HG03039 (cell line): ENCODE data around the gene JPH3.

Source experiments
- ATAC-seq: cut with Tn5 transposase; IDR thresholded peaks from one replicate; pipeline ENCODE4 v1.9.1; 2021; ENCODE audit warnings: mild to moderate bottlenecking, moderate library complexity; ENCODE audit not compliant: unreplicated experiment

JPH3 gene

DNA sequence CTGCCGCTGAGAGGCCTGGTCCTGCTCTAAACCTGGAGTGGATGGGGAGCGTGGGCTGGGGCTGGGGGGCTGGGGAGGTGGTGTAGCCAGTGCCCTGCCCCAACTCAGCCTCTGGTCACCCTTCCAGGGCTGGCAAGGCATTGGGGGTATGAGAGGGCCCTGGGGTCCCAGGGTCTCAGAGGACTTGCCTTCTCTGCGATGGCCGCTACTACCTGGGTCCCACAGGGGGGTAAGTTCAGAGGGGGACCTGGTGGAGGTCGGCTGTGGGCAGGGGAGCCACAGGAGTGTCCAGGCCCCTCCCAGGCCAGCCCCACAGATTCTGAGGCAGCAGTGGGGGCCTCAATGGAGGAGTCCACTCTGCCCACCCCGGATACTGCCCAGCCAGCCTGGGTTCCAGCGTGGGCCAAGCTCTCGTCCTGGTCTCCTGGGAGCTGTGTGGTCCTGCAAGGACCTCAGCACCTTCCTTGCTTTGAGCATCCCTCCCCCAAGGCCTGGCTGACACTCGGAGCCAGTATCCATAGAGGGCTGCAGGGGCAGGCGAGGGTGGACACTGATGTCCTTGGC lies 20.5 kb downstream of the JPH3 start:
- no peak for ATAC-seq

DNA sequence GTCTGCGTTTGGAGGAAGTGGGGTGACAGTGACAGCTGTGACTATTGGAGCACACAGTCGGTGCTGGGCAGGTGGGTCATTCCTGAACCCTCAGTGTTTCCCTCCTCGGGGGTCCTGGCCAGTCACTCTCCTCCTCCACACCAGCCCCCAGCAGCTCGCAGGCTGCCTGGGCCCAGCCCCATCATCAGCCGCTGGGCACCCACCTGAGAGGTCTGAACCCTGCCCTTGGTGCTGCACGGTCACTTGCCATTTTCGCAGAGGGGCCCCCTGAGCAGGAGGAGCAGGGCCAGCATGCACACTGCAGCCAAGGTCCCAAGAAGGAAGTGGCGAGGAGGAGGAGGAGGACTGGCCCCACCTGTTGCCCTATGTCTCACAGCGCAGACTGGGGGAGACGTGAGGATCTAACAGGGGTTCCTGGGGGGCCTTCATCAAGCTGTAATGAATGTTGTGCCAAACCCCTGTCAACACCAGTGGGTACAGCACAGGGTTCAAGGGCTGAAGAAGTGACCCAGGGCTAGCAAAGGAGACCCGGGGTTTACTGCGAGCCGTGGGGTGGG lies 23.0 kb downstream of the JPH3 start:
- no peak for ATAC-seq

DNA sequence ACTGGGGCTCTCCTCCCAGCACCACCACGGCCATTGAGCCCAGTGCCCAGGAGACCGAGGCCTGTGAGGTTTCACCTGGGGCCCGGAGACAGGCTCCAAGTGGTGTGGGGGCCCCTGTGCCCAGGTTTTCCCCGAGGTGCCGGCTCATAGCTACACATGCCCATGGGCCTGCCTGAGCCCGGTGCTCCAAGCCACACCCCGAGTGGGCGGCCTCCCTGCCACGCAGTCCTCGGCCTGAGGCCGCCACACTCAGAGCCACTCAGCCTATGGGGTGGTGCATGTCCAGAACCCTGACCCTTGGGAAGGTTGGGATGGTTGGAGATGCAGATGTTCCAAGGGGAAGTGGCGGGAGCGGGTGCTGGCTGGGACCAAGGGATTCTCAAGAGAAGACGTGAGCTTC lies 24.1 kb downstream of the JPH3 start:
- ATAC-seq = no peak

DNA sequence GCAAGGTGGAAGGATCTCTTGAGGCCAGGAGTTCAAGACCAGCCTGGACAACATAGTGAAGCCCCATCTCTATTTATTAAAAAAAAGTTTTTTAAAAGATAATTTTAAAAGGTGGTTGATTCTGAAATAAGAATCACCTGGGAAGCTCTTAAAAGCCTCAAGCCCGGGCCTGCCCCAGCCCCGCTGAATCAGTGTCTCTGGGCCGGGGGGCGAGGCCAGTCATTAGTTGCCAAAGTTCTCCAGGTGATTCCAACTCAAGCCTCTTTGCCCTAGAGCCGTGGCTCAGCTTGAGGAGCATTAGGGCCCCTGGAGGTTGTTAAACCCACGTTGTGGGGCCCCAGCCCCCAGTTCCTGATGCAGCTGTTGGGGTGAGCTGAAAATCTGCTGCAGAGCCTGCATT lies 24.6 kb downstream of the JPH3 start:
- no peak for ATAC-seq

DNA sequence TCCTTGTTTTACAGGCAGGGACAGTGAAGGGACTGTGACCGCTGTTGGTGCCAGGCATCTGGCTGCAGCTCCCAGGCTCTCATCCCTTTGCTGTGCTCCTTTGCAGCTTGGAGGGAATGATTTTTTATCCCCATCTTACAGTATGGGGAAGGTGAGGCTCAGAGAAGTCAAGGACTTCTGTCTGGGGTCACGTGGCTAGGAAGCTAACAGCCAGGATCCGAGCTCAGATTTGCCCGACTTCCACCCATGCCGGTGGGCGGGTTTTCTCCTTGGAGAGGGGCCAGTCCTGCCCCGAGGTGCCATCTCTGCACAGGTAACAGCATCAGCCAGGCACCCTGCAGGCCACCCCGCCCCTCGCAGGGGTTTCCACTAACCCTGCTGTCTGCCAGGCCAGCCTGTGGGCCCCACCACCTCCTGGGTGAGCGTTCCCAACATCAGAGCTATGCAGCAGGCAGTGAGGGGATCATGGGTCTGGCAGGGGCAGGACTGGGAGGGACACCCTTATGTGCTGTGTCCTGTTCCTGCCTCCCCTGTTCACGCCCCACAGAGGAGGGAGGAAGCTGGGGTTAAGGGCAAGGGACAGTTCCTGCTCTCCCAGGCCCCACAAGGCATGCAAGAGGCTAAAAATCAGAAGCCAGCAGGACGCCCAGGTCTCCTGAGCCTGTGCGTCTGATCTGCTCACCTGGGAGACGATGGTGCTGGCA lies 25.4 kb downstream of the JPH3 start:
- no peak for ATAC-seq

DNA sequence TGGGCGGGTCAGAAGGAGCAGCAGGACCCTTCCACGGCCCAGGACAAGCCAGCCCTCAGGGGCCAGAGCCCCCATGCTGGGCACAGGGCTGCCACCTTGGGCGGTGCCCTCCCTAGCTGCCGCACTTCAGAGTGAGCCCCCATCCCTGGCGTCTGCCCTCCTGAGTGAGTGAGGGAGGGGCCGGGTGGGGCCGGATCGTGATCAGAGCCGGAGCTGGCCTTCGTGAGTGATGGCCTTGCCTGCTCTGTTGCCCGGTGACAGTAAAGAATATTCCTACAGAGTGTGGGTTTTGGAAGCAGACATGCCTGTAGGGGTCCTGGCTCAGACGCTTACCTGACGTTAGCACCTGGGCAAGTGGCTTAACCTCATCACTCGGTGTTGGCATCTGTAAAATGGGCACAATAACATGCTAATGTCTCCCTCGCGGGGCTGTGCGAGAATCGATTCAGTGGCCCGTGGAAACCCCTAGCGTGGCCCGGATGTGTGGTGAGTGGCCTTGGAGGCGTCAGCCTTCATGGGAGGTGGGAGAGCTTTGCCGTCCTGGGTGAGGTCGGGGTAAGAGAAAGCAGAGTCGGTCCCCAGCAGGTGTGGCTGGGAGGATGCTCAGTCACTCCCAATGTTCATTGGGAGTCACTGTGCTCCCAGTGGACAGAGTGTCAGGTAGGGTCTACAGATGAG lies 26.1 kb downstream of the JPH3 start:
- ATAC-seq = no peak

DNA sequence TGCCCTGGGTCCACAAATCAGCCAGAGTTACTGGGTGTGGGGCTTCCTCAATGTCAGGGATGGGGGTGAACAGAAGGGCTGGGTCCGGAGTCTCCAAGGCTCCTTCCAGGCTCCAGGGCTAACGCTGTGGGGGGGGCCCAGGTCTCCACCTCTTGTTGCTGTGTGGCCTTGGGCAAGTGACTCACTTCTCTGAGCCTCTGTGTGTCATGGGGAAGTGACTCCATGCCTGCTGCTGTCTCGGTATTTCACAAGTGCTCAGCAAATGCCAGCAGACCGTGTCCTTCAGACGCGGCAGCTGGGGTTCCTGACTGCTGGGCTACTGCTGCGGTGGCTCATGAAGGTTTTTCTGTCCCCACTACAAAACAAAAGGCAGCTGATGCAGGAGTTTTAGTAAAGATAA lies 26.6 kb downstream of the JPH3 start:
- ATAC-seq = no peak

DNA sequence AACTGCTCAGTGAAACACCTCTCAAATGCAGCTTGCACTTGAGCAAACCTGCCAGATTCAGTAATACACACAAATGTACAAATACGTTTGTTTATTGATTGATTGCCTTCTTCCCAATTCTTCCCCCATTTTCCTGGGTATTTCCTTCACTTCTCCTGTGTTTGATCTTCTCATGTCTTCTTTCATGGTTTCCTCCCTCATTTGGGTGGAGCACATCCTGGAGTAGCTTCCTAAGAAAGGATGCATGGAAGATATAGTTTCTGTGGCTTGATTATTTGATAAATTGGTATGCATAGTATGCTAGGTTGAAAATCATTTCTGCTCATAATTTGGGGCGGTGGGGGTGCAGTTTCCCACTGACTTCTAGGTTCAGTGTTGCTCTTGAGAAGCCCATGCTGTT lies 28.8 kb downstream of the JPH3 start:
- no peak for ATAC-seq

DNA sequence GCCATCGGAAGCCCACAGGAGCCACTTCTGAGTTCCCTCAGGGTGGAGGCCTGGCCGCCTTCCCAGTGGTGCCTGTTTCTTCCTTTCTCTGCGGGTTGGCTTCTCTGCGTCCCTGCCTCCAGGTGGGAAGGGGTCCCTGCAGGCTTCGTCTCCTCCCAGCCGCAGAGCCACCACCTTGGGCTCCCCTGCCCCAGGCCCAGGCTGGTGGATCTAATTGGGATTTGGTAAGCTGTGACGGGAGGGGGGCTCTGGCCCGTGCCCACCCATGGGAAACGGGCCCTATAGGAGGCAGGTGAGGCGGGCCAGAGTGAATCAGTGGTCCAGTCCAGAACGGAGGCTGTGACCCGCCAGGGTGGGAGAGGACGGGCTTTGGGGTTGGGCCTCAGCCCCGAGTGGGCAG lies 32.1 kb downstream of the JPH3 start:
- no peak for ATAC-seq

DNA sequence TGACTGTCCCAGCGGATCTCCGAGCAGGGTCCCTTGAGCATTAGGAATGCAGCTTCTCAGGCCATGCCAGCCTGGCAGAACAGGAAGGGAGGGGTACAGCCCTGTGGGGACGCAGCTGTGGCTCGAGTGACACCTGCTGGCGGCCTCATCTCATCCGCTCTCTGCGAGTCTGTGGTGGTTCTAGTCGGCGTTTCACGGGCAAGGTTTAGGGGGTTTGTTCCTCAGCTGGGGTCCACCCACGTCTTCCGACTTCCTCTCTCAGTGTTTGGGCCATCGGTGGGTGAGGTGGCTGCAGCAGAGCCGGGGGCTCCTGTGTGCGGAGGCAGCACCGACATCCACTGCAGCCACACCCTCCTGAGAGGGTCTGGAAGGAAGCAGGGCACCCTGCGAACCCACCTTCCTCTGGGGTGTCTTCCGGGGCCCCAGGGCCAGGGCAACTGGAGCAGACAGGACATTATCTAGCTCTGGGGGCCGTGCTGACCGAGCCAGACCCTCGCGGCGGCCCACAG lies 33.3 kb downstream of the JPH3 start:
- no peak for ATAC-seq

DNA sequence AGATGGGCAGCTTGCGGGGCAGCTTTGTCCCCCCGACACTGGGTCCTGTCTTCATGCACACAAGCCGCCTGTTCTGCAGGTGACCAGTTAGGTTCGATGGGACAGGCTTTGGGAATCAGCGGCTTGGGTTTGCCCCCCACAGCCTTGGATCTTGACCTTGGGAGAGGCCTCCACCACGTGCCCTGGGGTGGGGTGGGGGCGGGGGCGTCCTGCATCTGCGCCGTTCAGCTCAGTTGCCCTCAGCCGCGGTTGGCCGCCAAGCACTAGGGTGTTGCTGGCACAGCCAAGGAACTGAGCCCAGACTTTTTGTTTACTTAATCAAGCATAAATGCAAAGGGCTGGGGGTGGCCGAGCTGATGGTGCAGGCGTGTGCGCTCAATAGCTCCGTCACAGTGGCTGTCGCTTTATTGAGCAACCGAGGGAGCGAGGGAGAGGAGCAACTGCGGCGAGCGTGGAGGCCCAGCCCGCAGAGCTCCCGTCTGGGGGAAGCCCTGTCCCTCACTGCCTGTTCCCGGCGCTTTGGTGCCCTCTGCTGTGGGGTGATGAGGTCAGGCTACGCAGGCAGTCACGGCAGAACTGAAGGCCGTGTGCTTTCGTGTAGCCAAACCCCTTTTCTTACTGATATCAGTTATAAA lies 33.9 kb downstream of the JPH3 start:
- ATAC-seq = no peak

DNA sequence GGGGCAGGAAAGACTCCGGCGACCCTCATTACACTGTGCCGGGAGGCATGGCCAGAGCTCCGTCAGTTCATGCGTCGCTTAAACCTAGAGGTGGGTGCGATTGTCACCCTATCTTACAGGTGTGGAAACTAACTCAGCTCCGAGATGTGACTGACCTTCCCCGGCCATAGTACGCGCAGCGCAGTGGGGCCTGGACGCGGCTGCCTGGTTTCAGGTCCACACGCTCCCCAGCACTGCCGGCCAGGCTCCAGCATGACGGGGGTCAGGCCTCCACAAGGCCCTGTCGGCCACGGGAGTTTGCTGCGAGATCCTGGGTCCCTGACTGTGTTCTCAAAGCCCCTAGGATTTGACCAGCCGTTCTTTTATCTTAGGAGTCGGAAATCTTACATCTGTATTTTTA lies 34.4 kb downstream of the JPH3 start:
- ATAC-seq = no peak

DNA sequence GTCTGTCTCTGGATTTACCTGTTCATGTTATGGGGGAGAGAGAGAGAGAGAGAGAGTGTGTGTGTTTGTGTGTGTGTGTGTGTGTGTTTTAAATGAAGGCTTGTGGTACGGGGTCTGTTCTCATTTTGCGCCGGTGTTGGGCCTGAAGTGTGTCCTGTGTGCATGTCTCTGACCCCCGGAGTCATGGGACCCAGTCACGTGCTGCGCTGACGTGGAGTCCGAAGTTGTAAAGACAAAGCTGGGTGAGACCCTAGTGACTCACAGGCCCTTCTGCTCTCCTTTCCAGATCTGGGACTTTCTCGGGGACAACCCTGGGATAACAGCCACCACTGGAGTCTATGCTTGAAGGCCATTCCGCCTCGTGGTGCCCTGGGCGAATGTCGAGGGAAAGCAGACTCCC lies 35.0 kb downstream of the JPH3 start:
- ATAC-seq = no peak

DNA sequence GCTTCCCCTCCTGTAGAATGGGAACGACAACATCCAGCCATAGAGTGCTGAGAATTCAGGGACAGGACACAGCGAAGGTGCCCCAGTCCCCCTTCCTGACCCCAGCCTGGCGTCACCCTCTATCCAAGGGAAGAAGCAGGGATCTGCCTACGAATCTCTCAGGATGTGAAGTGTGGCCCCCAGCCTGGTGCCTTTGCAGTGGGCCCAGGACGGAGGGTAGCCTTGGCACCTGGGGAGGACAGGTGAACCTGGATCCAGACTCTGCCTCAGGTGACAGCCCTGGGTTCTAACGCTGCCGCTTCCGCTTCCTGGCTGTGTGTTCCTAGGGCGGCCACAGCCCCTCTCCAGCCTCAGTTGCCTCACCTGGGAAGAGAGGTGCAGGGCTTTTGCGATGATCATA lies 36.4 kb downstream of the JPH3 start:
- no peak for ATAC-seq

DNA sequence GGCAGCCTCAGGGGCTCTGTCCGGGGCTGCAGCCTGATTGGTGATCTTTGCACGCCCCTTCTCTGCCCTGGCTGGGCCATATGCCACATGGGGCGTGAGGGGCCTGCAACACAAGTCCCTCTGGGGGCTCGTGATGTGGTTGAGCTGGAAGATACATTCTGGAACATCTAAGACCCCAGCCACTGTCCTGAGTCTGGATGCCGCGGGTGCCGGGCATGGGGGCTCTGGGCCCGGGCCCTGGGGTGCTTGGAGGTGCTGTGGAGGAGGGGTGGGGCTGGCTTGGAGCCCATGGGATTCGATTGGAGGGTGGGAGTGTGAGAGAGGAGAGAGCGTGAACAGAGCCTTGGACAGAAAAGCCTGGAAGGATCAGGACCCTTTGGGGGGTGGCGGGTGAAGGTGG lies 39.4 kb downstream of the JPH3 start:
- ATAC-seq = no peak

DNA sequence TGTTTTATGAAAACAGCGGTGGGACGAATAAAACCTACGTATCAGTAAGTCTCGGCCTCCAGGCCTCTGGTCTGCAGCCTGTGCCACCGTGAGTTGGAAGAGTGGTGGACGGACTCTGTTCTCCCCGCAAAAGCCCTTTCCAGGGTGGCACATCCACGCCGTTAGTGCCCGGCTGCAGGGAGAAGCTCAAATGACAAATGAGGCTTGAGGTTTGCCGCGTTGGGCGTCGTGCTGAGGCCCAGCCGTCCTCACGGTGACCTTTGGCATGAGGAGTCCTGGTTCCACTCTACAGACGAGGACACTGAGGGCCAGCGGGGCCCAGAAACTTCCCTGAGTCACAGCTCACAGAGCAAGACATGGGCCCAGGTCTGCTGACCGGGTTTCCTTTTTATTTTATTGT lies 40.2 kb downstream of the JPH3 start:
- no peak for ATAC-seq

DNA sequence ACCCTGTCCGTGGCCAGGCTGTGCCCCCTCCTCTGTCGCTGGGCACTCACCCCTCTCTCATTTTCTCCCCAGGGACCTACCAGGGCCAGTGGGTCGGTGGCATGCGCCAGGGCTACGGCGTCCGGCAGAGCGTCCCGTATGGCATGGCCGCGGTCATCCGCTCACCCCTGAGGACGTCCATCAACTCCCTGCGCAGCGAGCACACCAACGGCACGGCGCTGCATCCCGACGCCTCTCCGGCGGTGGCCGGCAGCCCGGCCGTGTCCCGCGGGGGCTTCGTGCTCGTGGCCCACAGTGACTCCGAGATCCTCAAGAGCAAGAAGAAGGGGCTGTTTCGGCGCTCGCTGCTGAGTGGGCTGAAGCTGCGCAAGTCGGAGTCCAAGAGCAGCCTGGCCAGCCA lies 41.9 kb downstream of the JPH3 start:
- ATAC-seq = no peak

DNA sequence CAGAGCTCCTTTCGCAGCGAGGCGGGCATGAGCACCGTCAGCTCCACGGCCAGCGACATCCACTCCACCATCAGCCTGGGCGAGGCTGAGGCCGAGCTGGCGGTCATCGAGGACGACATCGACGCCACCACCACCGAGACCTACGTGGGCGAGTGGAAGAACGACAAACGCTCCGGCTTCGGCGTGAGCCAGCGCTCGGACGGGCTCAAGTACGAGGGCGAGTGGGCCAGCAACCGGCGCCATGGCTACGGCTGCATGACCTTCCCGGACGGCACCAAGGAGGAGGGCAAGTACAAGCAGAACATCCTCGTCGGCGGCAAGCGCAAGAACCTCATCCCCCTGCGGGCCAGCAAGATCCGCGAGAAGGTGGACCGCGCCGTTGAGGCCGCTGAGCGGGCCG lies 42.3 kb downstream of the JPH3 start:
- ATAC-seq = no peak

DNA sequence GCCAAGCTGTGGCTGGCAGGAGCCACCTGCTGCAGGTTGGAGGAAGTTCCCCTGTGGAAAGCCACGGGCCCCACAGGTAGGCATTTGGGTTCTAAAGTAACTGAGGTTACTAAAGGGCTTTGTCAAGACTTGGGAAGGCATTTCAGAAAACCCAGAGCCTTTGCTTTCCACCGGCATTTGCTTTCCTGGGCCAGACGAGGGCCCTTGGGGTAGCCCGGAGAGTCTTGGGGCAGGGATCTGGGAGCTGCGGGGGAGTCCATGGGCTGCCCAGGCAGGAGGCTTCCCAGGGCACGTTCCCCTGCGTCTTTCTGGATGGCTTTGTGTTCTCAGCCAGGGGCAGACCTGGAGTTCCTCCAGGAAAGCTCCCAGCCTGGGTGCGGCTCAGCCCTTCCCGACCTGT lies 43.5 kb downstream of the JPH3 start:
- no peak for ATAC-seq

DNA sequence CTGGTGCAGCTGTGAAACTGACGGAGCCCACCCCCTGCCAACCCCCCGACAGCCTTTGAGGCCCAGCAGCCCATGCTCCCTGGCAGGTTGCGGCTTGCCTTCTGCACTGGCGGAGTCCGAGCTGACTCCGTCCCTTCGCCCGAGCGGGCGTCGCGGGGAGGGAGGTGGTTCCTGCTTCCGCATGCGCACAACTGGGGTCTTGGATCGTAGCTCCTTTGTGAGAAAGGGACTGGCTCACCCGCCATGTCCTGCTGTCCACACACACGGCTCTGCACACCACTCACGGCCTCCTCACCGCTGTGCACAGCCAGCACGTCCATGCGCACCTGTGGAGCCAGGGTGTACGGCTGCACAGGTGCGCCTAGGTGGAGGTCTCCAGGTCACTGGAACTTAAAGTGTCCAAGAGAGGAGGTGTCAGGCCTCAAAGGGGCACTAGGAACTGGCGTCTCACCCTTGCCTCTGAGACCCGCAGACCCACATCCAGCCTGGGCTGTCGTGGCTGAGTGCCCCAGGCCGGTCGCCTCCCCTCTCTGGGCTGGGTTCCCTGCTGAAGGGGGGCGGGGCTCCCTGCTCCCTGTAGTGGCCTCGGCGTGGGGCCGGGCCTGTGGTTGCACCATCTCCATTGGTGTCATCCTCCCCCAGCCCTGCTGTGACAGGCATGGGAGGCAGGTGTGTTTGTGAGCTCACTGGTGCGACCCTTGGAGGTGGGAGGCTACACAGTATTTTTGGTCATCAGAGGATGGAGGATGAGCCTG lies 45.3 kb downstream of the JPH3 start:
- no peak for ATAC-seq

DNA sequence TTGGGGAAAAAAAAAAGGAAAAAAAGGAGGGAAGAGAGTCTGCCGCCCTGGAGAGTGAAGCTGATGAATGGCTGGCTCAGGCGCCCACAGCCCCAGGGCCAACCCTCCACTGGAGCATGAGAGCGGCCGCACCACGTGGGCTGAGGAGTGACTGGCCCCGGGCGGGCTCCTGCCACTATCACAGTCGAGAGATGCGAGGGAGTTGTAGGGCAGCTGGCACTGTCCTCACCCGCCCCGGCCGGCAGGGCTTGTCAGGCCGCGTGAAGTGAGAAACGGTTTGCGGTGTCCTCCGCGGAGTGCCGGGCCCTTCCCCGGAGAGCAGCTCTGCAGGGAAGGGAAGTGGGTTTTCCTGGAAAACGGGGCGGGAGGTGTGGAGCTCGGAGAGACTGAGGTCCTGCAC lies 45.9 kb downstream of the JPH3 start:
- ATAC-seq = no peak
